Measurements from ENCODE around the gene FNDC1.
A peak's percentile ranks its signal among the peaks of the same experiment; 100 is the strongest.

The FNDC1 gene

DNA sequence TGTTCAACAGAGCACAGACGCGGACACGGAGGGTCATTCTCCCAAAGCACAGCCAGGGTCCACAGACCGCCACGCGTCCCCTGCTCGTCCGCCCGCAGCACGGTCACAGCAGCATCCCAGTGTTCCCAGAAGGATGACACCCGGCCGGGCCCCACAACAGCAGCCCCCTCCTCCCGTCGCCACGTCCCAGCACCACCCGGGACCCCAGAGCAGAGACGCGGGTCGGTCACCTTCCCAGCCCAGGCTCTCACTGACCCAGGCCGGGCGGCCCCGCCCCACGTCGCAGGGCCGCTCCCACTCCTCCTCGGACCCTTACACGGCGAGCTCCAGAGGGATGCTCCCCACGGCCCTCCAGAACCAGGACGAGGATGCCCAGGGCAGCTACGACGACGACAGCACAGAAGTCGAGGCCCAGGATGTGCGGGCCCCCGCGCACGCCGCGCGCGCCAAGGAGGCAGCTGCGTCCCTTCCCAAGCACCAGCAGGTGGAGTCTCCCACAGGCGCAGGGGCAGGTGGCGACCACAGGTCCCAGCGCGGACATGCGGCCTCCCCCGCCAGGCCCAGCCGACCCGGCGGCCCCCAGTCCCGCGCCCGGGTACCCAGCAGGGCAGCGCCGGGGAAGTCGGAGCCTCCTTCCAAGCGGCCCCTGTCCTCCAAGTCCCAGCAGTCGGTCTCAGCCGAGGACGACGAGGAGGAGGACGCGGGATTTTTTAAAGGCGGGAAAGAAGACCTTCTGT is 64.3 kb downstream of the FNDC1 start:
- in situ Hi-C loops (cut with HindIII; ENCODE audit: low sequenced_read_pairs) = no loop called here
- TF ChIP-seq, protein P1, sequence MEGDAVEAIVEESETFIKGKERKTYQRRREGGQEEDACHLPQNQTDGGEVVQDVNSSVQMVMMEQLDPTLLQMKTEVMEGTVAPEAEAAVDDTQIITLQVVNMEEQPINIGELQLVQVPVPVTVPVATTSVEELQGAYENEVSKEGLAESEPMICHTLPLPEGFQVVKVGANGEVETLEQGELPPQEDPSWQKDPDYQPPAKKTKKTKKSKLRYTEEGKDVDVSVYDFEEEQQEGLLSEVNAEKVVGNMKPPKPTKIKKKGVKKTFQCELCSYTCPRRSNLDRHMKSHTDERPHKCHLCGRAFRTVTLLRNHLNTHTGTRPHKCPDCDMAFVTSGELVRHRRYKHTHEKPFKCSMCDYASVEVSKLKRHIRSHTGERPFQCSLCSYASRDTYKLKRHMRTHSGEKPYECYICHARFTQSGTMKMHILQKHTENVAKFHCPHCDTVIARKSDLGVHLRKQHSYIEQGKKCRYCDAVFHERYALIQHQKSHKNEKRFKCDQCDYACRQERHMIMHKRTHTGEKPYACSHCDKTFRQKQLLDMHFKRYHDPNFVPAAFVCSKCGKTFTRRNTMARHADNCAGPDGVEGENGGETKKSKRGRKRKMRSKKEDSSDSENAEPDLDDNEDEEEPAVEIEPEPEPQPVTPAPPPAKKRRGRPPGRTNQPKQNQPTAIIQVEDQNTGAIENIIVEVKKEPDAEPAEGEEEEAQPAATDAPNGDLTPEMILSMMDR (IDR thresholded peaks at IDR 0.05; ENCODE audit: low read depth, low read length, missing control alignments) = peak; percentile 16
- no peak for DNase-seq (ENCODE audit: low read depth)
- no peak overlapping the region for H3K4me3 ChIP-seq (ENCODE audit: low read depth, low read length)

GRCh38 chr6:159234102-159234553 is 64.9 kb downstream of the FNDC1 start:
- in situ Hi-C loops (cut with HindIII; ENCODE audit: low sequenced_read_pairs) = no loop called here
- no peak overlapping the region for H3K4me3 ChIP-seq (ENCODE audit: low read depth, low read length)
- DNase-seq (ENCODE audit: low read depth) = no peak
- TF ChIP-seq, protein P1 (IDR thresholded peaks at IDR 0.05; ENCODE audit: low read depth, low read length, missing control alignments) = no peak

GRCh38 chr6:159238920-159239558 is 69.8 kb downstream of the FNDC1 start:
- in situ Hi-C loops (cut with HindIII; ENCODE audit: low sequenced_read_pairs) = no loop called here
- TF ChIP-seq, protein P1 (IDR thresholded peaks at IDR 0.05; ENCODE audit: low read depth, low read length, missing control alignments) = no peak
- H3K4me3 ChIP-seq (ENCODE audit: low read depth, low read length) = no peak overlapping the region
- DNase-seq (ENCODE audit: low read depth) = no peak

DNA sequence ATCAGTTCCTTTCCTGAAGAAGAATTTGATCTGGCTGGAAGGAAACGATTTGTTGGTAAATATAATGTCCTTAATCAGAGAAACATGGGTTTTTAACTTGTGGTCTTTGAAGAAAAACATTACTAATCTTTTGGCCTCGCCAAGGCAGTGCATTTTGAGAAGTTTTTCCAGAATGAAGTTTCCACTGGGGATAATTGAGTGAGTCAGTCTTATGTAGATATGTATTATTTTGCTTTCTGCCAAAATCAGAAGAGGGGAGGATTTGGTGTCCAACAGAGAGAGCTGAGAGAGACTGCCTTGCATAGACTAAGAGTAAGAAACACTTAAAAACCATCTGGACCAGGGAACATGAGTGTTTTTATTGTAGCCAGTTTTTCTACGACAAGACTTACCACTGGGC is 79.9 kb downstream of the FNDC1 start:
- in situ Hi-C loops (cut with HindIII; ENCODE audit: low sequenced_read_pairs) = no loop called here
- peak; percentile 26 for DNase-seq (ENCODE audit: low read depth)
- H3K4me3 ChIP-seq (ENCODE audit: low read depth, low read length) = no peak overlapping the region
- TF ChIP-seq, protein P1 (IDR thresholded peaks at IDR 0.05; ENCODE audit: low read depth, low read length, missing control alignments) = no peak

DNA sequence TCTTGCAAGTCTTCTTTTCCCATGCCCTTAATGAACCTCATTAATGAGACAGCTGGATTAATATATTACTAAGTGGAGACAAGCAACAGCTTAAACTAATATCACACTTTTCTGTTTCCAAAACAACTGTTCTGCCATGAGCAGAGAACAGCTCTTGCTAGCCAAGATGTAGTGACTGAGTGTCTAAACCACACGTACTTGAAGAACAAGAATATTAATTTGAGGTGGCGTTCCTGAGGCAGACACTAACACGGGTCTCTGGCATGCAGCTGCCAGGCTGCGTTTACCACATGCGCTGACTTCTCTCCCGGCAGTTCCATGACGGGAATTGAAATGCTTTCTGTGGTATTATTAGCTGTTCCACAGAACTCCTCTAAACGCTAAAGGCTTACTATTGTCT is 80.6 kb downstream of the FNDC1 start:
- in situ Hi-C loops (cut with HindIII; ENCODE audit: low sequenced_read_pairs) = no loop called here
- TF ChIP-seq, protein P1 (IDR thresholded peaks at IDR 0.05; ENCODE audit: low read depth, low read length, missing control alignments) = no peak
- peak; percentile 24 for DNase-seq (ENCODE audit: low read depth)
- no peak overlapping the region for H3K4me3 ChIP-seq (ENCODE audit: low read depth, low read length)

- DNase-seq (ENCODE audit: low read depth) = no peak
- no peak overlapping the region for H3K4me3 ChIP-seq (ENCODE audit: low read depth, low read length)
- TF ChIP-seq, protein P1 (IDR thresholded peaks at IDR 0.05; ENCODE audit: low read depth, low read length, missing control alignments) = no peak
- in situ Hi-C loops (cut with HindIII; ENCODE audit: low sequenced_read_pairs) = no loop called here
Observed at GRCh38 chr6:159250633-159251032, 81.4 kb downstream of the FNDC1 start.

All from astrocyte of the cerebellum (primary cell).